ENCODE measurements around the gene FNDC3B. TPM values are rescaled to one million over a fixed set of nuclear protein-coding genes. Genes with fewer than 3 reads are reported as not detected.

The FNDC3B gene
- total and polyA plus RNA-seq, 2 donors from 2014 or later = 11.8 to 185 TPM

DNA sequence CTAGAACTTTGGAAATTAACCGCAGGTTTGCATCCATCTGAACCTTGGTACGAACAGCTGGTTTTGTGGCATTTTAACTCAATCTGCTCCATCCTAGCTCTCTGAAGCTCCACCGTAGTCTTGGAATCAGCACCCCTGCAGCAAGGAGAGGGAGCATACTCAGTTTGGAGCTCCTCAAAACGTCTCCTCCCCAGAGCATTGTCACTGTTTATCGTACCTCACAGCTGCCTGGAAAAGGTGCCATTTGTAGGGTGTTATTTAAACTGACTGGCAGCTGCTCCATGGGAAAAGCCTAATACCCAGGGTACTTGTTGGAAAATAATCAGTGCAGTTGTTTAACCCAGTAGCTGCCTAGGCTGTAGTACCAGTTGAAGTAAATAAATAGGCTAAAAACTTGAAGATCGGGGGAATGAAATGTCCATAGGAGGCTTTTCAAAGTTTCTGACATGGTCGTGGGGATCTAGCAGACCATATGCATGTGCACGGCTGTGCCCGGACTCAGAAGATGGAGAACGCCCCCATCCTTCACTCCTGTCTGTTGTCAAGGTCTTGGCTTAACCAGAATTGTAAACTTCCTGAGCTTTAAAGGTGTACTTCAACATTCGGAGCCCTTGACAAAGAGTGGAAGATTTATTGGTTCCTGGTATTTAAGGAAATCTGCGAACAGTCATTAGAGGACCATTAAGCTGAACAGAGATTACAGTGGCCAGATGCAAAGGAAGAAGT lies 365.0 kb downstream of the FNDC3B start:
- Histone ChIP-seq H3K9me3 (ENCODE audit: control insufficient read depth in 2 of 3, insufficient read depth in 1 of 3, low read length in 3 of 3) (no peaks in the 10 kb centered on the region), H3K4me1 (ENCODE audit: control insufficient read depth in 2 of 3, insufficient read depth in 2 of 3, low read depth in 1 of 3, low read length in 3 of 3) (no peaks in the 10 kb centered on the region), H3K27ac (ENCODE audit: low read depth in 2 of 2, low read length in 2 of 2) (no peak overlapping the region), H3K4me3 (ENCODE audit: low read length in 3 of 3) (no peak overlapping the region), H3K27me3 (ENCODE audit: control insufficient read depth, insufficient read depth, low read length) (no peaks in the 10 kb centered on the region), H3K9ac (ENCODE audit: low read length in 3 of 3) (no peak overlapping the region), H3K36me3 (ENCODE audit: control insufficient read depth in 2 of 3, insufficient read depth in 3 of 3, low read length in 3 of 3) (peaks cover 0 to 3% (median 0%) of the 10 kb centered on the region in 3 donors)
- FAIRE-seq (no peak), DNase-seq (no peak)
- TF ChIP-seq CTCF (IDR thresholded peaks at IDR 0.05; ENCODE audit: borderline replicate concordance, extremely low read depth, insufficient read depth) = no peak
- intact Hi-C loops (cut with DNase I) = no loop called here

GRCh38 chr3:172405914-172406313 lies 366.5 kb downstream of the FNDC3B start:
- Histone ChIP-seq H3K27me3 (ENCODE audit: control insufficient read depth, insufficient read depth, low read length) (no peaks in the 10 kb centered on the region), H3K9ac (ENCODE audit: low read length in 3 of 3) (no peak overlapping the region), H3K36me3 (ENCODE audit: control insufficient read depth in 2 of 3, insufficient read depth in 3 of 3, low read length in 3 of 3) (peaks cover 0 to 3% (median 0%) of the 10 kb centered on the region in 3 donors), H3K9me3 (ENCODE audit: control insufficient read depth in 2 of 3, insufficient read depth in 1 of 3, low read length in 3 of 3) (no peaks in the 10 kb centered on the region), H3K4me1 (ENCODE audit: control insufficient read depth in 2 of 3, insufficient read depth in 2 of 3, low read depth in 1 of 3, low read length in 3 of 3) (no peaks in the 10 kb centered on the region), H3K27ac (ENCODE audit: low read depth in 2 of 2, low read length in 2 of 2) (no peak overlapping the region), H3K4me3 (ENCODE audit: low read length in 3 of 3) (no peak overlapping the region)
- FAIRE-seq (no peak), DNase-seq (no peak)
- intact Hi-C loops (cut with DNase I) = no loop called here
- no peak for TF ChIP-seq CTCF (IDR thresholded peaks at IDR 0.05; ENCODE audit: borderline replicate concordance, extremely low read depth, insufficient read depth)

DNA sequence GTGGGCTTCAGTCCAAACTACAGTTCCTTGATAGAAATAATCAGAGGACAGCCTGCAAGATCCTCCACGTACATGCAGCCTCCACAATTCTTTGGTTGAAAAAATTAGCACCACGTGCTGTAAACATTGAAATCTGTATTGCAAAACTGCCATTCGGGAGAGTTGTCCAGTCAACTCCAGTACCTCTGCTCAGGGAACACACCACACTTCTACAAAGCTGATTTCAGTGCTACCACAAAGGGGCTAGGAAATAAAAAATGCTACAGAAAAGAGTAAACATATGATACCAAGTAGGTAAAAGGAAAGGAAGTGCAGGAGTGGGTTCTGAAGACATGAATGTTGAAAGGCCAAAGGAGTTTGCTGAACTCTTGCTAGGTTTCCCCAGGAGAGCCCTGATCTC lies 368.5 kb downstream of the FNDC3B start:
- H3K9me3 ChIP-seq (ENCODE audit: control insufficient read depth in 2 of 3, insufficient read depth in 1 of 3, low read length in 3 of 3) = no peaks in the 10 kb centered on the region
- no peaks in the 10 kb centered on the region for H3K27me3 ChIP-seq (ENCODE audit: control insufficient read depth, insufficient read depth, low read length)
- intact Hi-C loops (cut with DNase I) = no loop called here
- H3K36me3 ChIP-seq (ENCODE audit: control insufficient read depth in 2 of 3, insufficient read depth in 3 of 3, low read length in 3 of 3) = no peaks in the 10 kb centered on the region
- no peak overlapping the region for H3K9ac ChIP-seq (ENCODE audit: low read length in 3 of 3)
- no peaks in the 10 kb centered on the region for H3K4me1 ChIP-seq (ENCODE audit: control insufficient read depth in 2 of 3, insufficient read depth in 2 of 3, low read depth in 1 of 3, low read length in 3 of 3)
- DNase-seq = no peak
- no peak overlapping the region for H3K4me3 ChIP-seq (ENCODE audit: low read length in 3 of 3)
- no peak for TF ChIP-seq CTCF (IDR thresholded peaks at IDR 0.05; ENCODE audit: borderline replicate concordance, extremely low read depth, insufficient read depth)
- FAIRE-seq = no peak
- no peak overlapping the region for H3K27ac ChIP-seq (ENCODE audit: low read depth in 2 of 2, low read length in 2 of 2)
